SK-N-MC (cell line): ENCODE results near the gene RFC3.

Experiments used
- EZH2 ChIP-seq: fragments of 200-600 bp; sonication (generic); IDR thresholded peaks from one replicate; pipeline ENCODE4 v1.6.1; 2017; ENCODE audit warnings: antibody characterized with exemption
- FOXP2 ChIP-seq: optimal IDR thresholded peaks from 2 replicates; pipeline ENCODE3; 2011; ENCODE audit warnings: mild to moderate bottlenecking, moderate library complexity; ENCODE audit not compliant: insufficient read depth; ENCODE audit errors: extremely low read length, control extremely low read depth
- POLR2AphosphoS5 ChIP-seq: IDR thresholded peaks from 2 replicates; pipeline ENCODE4 v1.6.1; 2012; ENCODE audit warnings: mild to moderate bottlenecking, low read depth, low read length, borderline replicate concordance

DNA sequence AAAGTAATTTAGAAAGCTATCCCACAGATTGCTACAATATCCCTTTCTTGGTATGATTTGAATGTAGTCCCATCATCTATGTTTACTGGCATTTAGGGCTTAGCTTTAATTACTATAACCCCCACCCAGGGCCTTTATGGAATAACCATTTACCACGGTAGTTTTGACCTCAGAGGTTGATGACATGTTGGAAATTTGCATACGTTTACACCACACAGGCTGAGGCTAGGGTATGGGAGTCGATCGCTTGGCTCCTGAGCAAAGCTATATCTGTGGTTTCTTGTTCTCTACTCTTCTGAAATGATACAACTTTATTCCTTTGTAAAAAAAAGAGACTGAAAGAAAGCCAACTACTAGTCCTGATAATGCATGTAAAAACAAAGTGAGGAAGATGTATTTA is 28.2 kb upstream of the RFC3 start:
- TF ChIP-seq EZH2 (no peak), POLR2AphosphoS5 (no peak), FOXP2 (no peak)
